Osteocyte (in vitro differentiated cells): ENCODE results near the gene SRGAP2C. TPM values are rescaled to one million over a fixed set of nuclear protein-coding genes. Genes with fewer than 3 reads are reported as not detected.
"Not testable (repeated sequence)": the region's sequence is repeated elsewhere in the genome, so short reads cannot be mapped to it uniquely, and the experiment has no call there.

Experiments used
- DNase-seq: peaks from one replicate; pipeline ENCODE4 v3.0.0; 2021; ENCODE audit warnings: mixed read lengths; ENCODE audit not compliant: unreplicated experiment; ENCODE audit errors: extremely low spot score
- H3K27ac Mint-ChIP-seq: one replicate; pipeline ENCODE4 v1.8.0; 2021; ENCODE audit warnings: mild to moderate bottlenecking, mixed read lengths; ENCODE audit not compliant: unreplicated experiment
- H3K27me3 Mint-ChIP-seq: one replicate; pipeline ENCODE4 v1.8.0; 2021; ENCODE audit warnings: mixed read lengths; ENCODE audit not compliant: unreplicated experiment
- H3K36me3 Mint-ChIP-seq: one replicate; pipeline ENCODE4 v1.8.0; 2021; ENCODE audit warnings: mixed read lengths; ENCODE audit not compliant: unreplicated experiment
- H3K4me1 Mint-ChIP-seq: one replicate; pipeline ENCODE4 v1.8.0; 2021; ENCODE audit warnings: mixed read lengths; ENCODE audit not compliant: unreplicated experiment
- H3K4me3 Mint-ChIP-seq: one replicate; pipeline ENCODE4 v1.8.0; 2021; ENCODE audit warnings: mild to moderate bottlenecking, moderate library complexity, mixed read lengths; ENCODE audit not compliant: unreplicated experiment
- H3K9me3 Mint-ChIP-seq: one replicate; pipeline ENCODE4 v1.8.0; 2021; ENCODE audit warnings: mixed read lengths; ENCODE audit not compliant: unreplicated experiment
- total RNA-seq: library from RNA; stranded (reverse); gene quantifications from 2 replicates; pipeline ENCODE4 v1.2.1, GENCODE V29; 2021

SRGAP2C gene
- total RNA-seq, 1 donor from 2014 or later, result 45.4 TPM

DNA sequence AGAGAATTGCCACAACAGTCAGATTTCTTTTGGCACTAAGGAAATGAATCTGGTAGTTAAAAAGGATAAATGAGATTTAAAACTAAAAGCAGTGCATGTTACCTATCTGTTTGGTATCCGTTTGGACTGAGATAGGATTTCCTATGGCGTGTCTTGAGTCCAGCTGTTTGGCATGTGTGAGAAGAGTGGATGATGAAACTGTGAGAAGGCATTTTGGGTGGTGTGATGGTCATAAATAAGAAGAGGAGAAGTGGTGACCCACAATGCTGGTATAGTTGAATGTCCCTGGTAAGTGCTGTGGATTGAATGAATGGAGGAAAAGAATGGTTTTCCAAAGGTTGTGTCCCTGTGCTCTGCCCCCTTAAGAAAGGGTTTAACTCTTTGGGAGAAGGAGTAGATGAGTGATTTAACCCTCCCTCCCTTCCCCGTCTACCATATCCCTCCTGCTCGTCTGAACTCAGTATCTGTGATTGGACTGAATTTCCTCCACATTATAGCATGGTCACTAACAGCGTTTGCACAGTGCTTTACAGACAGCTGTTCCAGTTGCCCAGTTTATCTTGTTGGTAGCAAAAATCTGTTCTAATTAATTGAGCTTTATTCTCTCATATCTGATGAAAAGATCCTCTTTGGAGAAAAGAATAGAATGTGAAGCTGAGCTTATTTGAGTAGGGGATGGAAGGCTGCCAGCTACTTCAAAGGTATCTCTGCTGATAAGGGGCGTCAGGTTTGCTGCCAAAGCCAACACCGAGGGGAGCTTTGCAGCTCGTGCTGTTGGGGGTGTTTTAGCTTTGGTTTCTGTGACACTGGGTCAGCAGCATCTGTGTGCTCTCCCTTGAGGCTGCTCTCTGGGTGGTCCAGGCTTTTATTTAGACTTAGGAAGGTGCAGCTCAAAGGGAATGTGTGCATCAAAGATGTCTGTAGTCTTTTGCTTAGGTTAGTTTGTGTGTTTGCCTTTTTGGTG, 148.1 kb downstream of the SRGAP2C start:
- H3K36me3 Mint-ChIP-seq, H3K4me3 Mint-ChIP-seq, H3K4me1 Mint-ChIP-seq, H3K27me3 Mint-ChIP-seq, H3K27ac Mint-ChIP-seq, DNase-seq, H3K9me3 Mint-ChIP-seq: not testable (repeated sequence)

- H3K27ac Mint-ChIP-seq, DNase-seq, H3K4me3 Mint-ChIP-seq, H3K36me3 Mint-ChIP-seq, H3K27me3 Mint-ChIP-seq, H3K9me3 Mint-ChIP-seq, H3K4me1 Mint-ChIP-seq: not testable (repeated sequence)
These were observed 153.2 kb downstream of the SRGAP2C start for GRCh38 chr1:121337958-121338357.

- H3K9me3 Mint-ChIP-seq, H3K27me3 Mint-ChIP-seq, H3K4me1 Mint-ChIP-seq, DNase-seq, H3K27ac Mint-ChIP-seq, H3K36me3 Mint-ChIP-seq, H3K4me3 Mint-ChIP-seq: not testable (repeated sequence)
These were observed 154.8 kb downstream of the SRGAP2C start for GRCh38 chr1:121339611-121340010.

GRCh38 chr1:121343311-121343906, 158.6 kb downstream of the SRGAP2C start:
- H3K36me3 Mint-ChIP-seq, H3K4me3 Mint-ChIP-seq, H3K4me1 Mint-ChIP-seq, H3K27ac Mint-ChIP-seq, DNase-seq, H3K27me3 Mint-ChIP-seq, H3K9me3 Mint-ChIP-seq: not testable (repeated sequence)

- DNase-seq, H3K27ac Mint-ChIP-seq, H3K9me3 Mint-ChIP-seq, H3K27me3 Mint-ChIP-seq, H3K4me1 Mint-ChIP-seq, H3K36me3 Mint-ChIP-seq, H3K4me3 Mint-ChIP-seq: not testable (repeated sequence)
These were observed 159.6 kb downstream of the SRGAP2C start for GRCh38 chr1:121344355-121344754.

DNA sequence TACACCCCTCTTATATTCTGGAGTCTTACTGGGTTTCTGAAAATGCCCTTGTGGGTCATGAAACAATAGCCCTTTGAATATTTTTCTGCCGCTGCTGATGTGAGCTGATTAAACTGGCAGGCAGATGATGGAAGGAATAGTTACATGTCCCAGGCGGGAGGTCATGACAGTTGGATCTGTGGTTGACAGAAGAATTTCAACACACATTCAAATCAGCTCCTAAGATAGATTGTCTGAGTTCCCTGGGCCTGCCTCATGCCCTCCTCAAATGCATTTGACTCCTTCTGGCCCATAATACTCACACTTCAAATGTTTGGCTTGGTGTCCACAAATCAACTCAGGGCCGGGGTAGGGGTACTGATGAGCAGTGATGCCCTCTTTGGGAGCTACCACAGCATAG, 161.9 kb downstream of the SRGAP2C start:
- H3K27ac Mint-ChIP-seq, H3K4me3 Mint-ChIP-seq, H3K4me1 Mint-ChIP-seq, H3K36me3 Mint-ChIP-seq, H3K9me3 Mint-ChIP-seq, DNase-seq, H3K27me3 Mint-ChIP-seq: not testable (repeated sequence)

DNA sequence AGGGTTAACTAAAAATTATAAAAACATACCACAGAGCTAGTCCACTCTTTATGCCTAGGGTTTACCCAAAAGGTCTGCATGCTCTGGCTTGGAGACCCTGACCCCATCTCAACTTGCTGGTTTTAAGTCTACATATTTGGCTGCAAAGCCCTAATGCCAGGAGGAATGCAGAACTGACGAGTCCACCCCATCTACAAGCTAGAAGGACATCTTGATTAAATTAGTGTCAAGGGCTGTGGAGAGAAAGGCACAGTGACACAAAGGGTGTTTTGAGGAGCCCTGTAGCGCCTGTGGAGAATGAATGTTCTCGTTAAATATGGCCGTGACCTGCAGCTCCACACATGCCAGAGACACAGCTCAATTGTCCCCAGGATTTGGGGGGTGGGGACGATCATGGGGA, 162.7 kb downstream of the SRGAP2C start:
- not testable (repeated sequence) for H3K27me3 Mint-ChIP-seq, H3K36me3 Mint-ChIP-seq, H3K27ac Mint-ChIP-seq, H3K4me1 Mint-ChIP-seq, DNase-seq, H3K4me3 Mint-ChIP-seq, H3K9me3 Mint-ChIP-seq

- DNase-seq, H3K4me1 Mint-ChIP-seq, H3K36me3 Mint-ChIP-seq, H3K4me3 Mint-ChIP-seq, H3K27me3 Mint-ChIP-seq, H3K9me3 Mint-ChIP-seq, H3K27ac Mint-ChIP-seq: not testable (repeated sequence)
These were observed 163.3 kb downstream of the SRGAP2C start for GRCh38 chr1:121348115-121348514.

DNA sequence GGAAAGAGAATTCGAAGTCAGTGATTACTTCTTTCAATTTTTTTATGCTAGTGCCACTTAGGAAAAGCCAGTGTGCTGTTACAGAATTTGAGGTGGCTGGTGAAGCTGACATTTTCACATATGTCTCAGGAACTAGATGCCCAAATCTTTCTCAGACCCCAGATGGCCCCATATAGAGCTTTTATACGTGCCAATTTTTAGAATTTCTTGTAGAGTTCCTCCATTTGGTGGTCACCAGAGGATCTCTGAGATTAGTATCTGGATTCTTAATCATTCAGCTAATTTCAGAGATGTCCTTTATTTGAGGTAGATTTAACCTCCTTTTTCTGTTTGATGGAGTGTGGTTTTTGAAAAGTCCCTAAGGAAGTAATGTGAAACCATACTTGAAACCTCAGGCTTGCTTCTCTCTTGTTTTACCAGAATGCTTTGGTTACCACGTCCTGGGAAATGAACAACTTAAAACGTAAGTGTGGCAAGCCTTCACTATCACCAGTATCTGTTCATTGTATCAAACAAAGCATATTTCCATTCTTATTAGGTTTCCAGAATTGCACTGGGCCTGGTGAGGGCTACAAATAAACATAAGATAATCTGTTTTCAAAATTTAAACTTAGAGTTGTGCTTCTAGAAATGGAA, 164.7 kb downstream of the SRGAP2C start:
- H3K9me3 Mint-ChIP-seq, H3K4me3 Mint-ChIP-seq, DNase-seq, H3K27ac Mint-ChIP-seq, H3K27me3 Mint-ChIP-seq, H3K36me3 Mint-ChIP-seq, H3K4me1 Mint-ChIP-seq: not testable (repeated sequence)

- not testable (repeated sequence) for H3K4me3 Mint-ChIP-seq, H3K36me3 Mint-ChIP-seq, H3K4me1 Mint-ChIP-seq, H3K9me3 Mint-ChIP-seq, H3K27ac Mint-ChIP-seq, H3K27me3 Mint-ChIP-seq, DNase-seq
These were observed 171.1 kb downstream of the SRGAP2C start for GRCh38 chr1:121355711-121356420.

DNA sequence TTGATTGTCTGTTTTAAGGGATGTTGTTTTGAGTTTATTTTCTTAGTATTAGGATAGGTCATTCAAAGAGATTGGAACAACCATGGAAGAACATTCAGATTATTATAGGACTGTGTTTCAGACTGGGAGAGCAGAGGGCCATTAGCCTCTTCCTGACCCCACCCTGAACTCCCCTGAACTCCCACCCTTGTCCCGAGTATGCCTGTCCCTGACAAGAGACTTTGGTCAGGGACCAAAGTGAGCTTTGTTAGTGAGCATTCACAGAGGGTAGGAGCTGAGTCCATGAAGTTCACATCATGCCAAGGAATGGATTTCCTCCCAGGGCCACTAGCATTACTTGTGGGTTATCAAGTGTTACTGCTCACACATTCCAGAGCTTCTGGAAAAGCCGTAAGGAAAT, 172.0 kb downstream of the SRGAP2C start:
- not testable (repeated sequence) for H3K27me3 Mint-ChIP-seq, DNase-seq, H3K4me3 Mint-ChIP-seq, H3K9me3 Mint-ChIP-seq, H3K4me1 Mint-ChIP-seq, H3K36me3 Mint-ChIP-seq, H3K27ac Mint-ChIP-seq
